AG04449 (cell line): Measurements from ENCODE around the gene NR2F6.

Experiments
- CTCF ChIA-PET: fragments of 350-600 bp; formaldehyde crosslinking; extraction: SDS; loops from one replicate; lab custom pipeline; 2021; ENCODE audit warnings: antibody characterized with exemption; lab: Yijun Ruan, JAX
- POLR2A ChIA-PET: fragments of 400-600, 350-600 bp; formaldehyde crosslinking; extraction: SDS; loops from one replicate; lab custom pipeline; 2020; ENCODE audit warnings: antibody characterized with exemption, inconsistent platforms; lab: Yijun Ruan, JAX
- DNase-seq: peaks from one replicate; pipeline ENCODE4 v3.0.0-alpha.2; 2010; ENCODE audit warnings: low read depth, low spot score
- H3K4me3 ChIP-seq: 2 replicates; pipeline ENCODE4 v1.5.1; 2011; ENCODE audit warnings: low read depth, mild to moderate bottlenecking, control low read depth, low read length
- TF ChIP-seq, protein P1 (sequence below): IDR thresholded peaks from one replicate; pipeline ENCODE4 v1.5.1; 2011; ENCODE audit warnings: mild to moderate bottlenecking, moderate library complexity, low read length, control low read depth, inconsistent platforms; ENCODE audit not compliant: insufficient read depth; ENCODE audit errors: missing control alignments

The NR2F6 gene

DNA sequence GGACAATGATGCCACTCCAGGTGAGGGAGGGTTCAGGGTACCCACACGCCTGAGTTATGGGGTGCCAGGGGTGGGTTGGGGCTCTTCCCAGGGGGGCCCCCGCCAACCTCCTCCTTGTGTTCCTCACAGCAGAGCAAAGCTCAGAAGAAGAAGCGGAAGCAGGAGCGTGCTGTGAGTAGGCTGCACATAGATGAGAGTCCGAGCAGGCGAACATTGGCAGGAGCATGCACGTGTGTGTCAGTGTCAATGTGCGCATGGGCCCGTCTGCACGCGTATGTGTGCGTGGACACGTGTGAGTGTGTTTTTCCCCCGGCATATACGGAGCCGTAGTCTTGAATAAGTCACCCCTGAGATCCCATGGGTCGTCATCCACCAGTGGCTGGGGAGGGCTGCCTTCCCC is 43.0 kb downstream of the NR2F6 start:
- no peak overlapping the region for H3K4me3 ChIP-seq
- ChIA-PET CTCF (no interaction called here), POLR2A (no interaction called here)
- no peak for DNase-seq
- TF ChIP-seq, protein P1, sequence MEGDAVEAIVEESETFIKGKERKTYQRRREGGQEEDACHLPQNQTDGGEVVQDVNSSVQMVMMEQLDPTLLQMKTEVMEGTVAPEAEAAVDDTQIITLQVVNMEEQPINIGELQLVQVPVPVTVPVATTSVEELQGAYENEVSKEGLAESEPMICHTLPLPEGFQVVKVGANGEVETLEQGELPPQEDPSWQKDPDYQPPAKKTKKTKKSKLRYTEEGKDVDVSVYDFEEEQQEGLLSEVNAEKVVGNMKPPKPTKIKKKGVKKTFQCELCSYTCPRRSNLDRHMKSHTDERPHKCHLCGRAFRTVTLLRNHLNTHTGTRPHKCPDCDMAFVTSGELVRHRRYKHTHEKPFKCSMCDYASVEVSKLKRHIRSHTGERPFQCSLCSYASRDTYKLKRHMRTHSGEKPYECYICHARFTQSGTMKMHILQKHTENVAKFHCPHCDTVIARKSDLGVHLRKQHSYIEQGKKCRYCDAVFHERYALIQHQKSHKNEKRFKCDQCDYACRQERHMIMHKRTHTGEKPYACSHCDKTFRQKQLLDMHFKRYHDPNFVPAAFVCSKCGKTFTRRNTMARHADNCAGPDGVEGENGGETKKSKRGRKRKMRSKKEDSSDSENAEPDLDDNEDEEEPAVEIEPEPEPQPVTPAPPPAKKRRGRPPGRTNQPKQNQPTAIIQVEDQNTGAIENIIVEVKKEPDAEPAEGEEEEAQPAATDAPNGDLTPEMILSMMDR = no peak

DNA sequence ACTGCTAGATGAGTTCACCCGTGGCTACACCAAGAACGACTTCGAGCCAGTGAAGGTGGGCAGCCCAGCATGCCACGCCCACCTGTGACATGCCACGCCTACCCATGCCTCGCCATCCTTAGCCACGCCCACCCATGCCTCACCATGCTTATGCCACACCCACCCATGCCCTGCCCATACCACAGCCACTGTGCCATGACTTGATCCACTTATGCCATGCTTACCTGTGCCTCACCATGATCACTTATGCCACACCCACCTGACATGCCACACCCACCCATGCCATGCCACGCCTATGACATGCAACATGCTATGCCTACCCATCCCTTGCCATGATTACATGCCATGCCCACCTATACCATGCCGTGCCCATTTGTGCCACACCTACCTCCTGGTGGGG is 43.5 kb downstream of the NR2F6 start:
- DNase-seq = no peak
- CTCF ChIA-PET = no interaction called here

DNA sequence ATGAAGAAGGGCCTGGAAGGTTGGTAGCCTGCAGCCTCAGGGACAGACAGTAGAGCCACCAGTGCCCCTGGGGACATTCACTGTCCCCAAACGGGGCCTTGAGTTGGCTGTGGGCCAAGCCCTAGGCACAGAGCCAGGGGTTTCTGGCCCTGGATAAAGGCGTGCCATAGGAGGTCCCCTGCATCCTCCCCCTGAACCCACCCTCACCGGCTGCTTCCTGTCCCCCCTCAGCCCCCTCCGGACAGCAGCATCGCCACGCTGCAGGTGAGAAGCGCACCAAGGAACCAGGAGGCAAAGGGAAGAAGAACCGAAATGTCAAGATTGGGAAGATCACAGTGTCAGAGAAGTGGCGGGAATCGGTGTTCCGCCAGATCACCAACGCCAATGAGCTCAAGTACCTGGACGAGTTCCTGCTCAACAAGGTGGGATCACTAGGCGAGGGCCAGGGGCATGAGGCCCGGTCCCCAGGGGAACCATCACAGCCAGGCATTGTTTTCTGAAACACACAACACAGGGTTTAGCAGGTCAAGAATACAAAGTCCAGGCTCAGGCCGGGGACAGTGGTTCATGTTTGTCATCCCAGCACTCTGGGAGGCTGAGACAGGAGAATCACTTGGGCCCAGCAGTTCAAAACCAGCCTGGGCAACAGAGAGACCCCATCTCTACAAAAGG is 45.2 kb downstream of the NR2F6 start:
- no peak overlapping the region for H3K4me3 ChIP-seq
- CTCF ChIA-PET = interaction anchor here (1.1 kb wide), 1 partner anchor 82 kb away, joined by 4 read pairs; no protein-coding TSS in a partner anchor
- TF ChIP-seq, protein P1 = no peak
- POLR2A ChIA-PET = no interaction called here
- no peak for DNase-seq

More for the DNA sequence above, 43.5 kb downstream of the NR2F6 start:
- TF ChIP-seq, protein P1 = no peak
- no peak overlapping the region for H3K4me3 ChIP-seq
- POLR2A ChIA-PET = no interaction called here

DNA sequence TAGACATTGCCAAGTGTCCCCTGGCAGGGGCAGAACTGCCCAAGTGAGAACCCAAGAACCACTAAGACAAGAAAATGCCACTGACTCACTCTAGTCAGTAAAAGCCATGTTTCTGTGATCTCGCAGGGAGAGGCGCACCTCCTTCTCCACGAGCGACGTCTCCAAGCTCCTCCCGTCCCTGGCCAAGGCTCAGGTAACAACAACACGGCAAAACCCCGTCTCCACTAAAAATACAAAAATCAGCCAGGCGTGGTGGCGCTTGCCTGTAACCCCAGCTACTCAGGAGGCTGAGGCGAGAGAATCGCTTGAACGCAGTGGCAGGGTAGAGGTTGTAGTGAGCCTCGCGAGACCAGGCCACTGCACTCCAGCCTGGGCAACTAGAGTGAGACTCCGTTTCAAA is 48.1 kb downstream of the NR2F6 start:
- CTCF ChIA-PET = no interaction called here

DNA sequence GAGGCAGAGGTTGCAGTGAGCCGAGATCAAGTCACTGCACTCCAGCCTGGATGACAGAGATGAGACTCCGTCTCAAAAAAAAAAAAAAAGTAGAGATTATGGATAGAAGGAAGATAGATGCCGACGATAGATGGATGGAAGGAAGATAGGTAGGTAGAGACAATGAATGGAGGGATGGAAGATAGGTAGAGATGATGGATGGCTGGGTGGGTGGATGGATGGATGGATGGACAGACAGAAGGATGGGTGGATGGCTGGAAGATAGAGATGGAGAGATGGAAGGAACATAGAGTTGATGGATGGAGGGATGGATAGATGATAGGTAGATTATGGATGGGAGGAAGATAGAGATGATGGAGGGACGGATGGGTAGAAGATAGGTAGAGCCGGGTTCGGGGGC is 49.1 kb downstream of the NR2F6 start:
- POLR2A ChIA-PET = no interaction called here
- CTCF ChIA-PET = interaction anchor here (0.8 kb wide), 1 partner anchor 14 kb away, joined by 3 read pairs; no protein-coding TSS in a partner anchor
- no peak overlapping the region for H3K4me3 ChIP-seq
- DNase-seq = no peak
- TF ChIP-seq, protein P1 = no peak

More for the DNA sequence above, 48.1 kb downstream of the NR2F6 start:
- TF ChIP-seq, protein P1 = no peak
- no peak overlapping the region for H3K4me3 ChIP-seq
- POLR2A ChIA-PET = no interaction called here
- DNase-seq = no peak

DNA sequence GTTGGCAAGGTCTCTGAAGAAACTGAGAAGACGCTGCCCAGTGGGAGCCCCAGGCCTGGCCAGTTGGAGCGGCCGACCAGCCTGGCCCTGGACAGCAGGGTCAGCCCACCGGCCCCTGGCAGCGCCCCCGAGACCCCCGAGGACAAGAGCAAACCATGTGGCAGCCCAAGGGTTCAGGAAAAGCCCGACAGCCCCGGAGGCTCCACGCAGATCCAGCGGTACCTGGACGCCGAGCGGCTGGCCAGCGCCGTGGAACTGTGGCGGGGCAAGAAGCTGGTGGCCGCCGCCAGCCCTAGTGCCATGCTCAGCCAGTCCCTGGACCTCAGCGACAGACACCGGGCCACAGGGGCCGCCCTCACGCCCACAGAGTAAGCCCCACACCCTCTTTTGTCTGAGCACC is 50.6 kb downstream of the NR2F6 start:
- TF ChIP-seq, protein P1 = no peak
- ChIA-PET POLR2A (no interaction called here), CTCF (interaction anchor here (1.8 kb wide), 1 partner anchor 11 kb away, joined by 5 read pairs; no protein-coding TSS in a partner anchor)
- H3K4me3 ChIP-seq = no peak overlapping the region
- DNase-seq = no peak
